Myocyte (in vitro differentiated cells): ENCODE data around the gene CPN1. TPM values are rescaled to one million over a fixed set of nuclear protein-coding genes. Genes with fewer than 3 reads are reported as not detected.
"Not testable (repeated sequence)": the region's sequence is repeated elsewhere in the genome, so short reads cannot be mapped to it uniquely, and the experiment has no call there.

Experiments
- DNase-seq: peaks from one replicate; pipeline ENCODE4 v3.0.0-alpha.2; 2012; ENCODE audit warnings: low read depth
- polyA plus RNA-seq: library from polyadenylated mRNA; unstranded; fragments of >200 nt; gene quantifications from one replicate; pipeline ENCODE4 v1.2.1, GENCODE V29; 2012; ENCODE audit warnings: missing spikeins
- total RNA-seq: library from RNA; depleted of rRNA; stranded (reverse); fragments of >200 nt; gene quantifications from 2 replicates; pipeline ENCODE4 v1.2.3, GENCODE V29; 2014

Gene CPN1
- total RNA-seq, result not detected in 2 replicates
- not detected for polyA plus RNA-seq

DNA sequence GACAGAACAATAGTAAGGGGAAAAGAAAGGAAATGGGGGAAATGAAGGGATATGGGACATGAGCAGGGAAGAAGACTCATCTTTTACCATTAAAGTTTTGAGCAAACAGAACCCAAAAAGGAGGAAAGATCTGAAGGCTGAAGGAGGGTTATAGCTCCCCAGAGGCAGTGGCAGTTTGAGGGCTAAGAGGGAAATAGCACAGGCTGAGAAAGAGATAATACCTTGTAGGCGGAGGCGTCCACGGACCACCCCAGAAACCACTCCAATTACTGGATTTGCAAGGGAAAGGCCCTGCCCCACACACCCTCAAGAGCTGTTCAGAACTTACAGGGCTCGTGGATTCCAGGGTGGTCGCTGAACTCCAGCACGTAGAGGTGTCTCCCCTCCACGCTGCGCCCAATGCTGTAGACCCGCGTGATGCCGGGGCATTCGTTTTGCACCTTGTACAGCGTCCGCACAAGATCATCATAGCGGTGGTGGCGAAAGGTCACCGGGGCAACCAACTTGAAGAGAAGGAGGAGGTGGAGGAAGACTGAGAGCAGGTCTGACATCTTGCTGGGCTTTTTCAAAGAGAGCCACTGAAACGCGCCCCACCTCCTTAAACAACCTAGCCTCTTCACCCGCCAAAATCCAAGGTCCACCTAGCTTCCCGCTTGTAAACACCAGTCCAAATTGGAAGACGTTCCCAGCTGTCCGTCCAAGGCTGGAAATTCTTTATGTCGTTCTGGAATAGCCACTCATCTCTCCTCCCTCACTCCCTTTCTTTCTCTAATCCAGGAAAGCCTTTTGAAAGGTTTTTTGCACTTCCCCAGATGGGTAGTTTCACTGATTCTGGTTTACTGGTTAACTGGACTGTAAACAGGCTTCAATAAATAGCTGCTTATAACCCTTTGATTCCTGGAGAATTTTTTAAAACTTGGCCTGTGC is at the start of gene CPN1:
Gene CPN1 (minus strand): TSS at position 795 of the 927 bp plus-strand sequence. CDS start 244 bp downstream, at position 551.
- no peak for DNase-seq

DNA sequence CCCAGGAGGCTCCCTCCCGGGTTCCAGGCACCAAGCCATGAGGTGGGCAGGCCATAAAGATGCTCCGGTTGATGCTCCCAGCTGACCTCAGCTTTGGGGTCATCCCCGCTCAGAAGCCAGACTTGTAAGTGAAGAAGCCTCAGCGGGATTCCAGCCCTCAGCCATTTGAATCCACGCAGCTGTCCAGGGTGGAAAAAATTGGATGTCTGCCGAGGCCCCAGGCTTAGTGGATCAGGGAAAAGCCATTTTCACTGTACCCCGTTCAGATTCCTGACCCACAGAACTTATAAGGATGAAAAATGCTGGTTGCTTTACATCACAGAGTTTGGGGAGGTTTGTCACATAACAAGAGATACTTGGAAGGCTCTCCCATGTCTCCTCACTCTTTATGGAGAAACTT is 49.2 kb upstream of the CPN1 start:
- peak; percentile 93 for DNase-seq

DNA sequence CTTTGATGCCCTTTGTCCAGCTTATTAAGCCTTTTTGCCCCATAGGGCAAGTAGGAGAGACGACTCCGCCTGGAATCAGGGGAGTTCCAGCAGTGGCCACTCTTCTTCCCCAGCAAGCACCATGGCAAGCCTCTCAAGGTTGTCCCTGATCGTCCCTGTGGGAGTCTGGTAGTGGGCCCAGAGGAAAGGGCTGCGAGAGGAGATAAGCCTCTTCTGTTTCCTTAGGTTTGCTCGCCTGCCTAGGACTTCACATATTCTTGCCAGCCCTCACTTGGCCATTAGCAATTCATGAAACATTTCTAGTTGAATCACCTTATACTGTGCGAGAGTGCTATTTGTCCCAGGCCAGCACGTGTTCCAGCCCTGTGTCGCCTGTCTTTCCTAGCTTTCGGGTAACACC is 47.8 kb upstream of the CPN1 start:
- DNase-seq, result no peak

DNA sequence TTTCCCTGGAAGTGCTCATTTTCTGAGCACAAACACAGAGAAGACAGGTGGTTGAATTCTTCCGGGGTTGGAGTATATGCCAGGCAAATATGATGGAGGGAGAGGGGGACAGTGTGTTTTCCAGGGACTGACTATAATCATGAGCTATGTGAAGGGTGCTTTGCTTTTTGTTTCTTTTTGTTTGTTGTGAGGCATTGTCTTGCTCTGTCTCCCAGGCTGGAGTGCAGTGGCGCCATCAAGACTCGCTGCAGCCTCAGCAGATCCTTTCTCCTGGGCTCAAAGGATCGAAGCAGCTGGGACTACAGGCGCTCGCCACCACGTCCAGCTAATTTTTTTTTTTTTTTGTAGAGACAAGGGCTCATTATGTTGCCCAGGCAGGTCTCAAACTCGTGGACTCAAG is 47.3 kb upstream of the CPN1 start:
- no peak for DNase-seq

DNA sequence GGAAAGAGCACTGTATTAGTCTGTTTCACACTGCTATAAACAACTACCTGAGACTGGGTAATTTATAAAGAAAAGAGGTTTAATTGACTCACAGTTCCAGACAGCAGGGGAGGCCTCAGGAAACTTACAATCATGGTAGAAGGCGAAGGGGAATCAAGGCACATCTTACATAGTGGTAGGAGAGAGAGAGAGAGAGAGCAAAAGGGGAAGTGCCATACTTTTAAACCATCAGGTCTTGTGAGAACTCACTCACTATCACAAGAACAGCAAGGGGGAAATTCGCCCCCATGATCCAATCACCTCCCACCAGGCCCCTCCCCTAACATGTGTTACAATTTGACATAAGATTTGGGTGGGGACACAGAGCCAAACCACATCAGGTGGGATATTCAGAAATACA is 43.7 kb upstream of the CPN1 start:
- not testable (repeated sequence) for DNase-seq

DNA sequence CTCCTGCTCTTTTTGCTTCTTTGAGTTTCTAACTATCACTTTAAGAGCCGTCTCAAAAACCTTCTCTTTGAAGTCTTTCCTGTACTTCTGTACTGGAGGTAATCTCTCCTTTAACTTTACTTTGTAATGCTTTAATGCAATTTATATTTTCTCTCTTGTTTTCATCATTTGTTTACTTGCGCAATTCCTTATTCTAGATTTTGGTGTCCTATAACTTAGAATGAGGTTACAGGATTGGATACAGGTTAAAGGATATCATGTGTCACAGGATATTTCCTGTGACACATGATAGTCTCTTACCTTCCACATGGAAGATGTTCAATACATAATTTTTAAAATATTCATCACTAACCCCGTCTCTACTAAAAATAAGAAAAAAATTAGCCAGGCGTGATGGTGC is 42.4 kb upstream of the CPN1 start:
- no peak for DNase-seq

DNA sequence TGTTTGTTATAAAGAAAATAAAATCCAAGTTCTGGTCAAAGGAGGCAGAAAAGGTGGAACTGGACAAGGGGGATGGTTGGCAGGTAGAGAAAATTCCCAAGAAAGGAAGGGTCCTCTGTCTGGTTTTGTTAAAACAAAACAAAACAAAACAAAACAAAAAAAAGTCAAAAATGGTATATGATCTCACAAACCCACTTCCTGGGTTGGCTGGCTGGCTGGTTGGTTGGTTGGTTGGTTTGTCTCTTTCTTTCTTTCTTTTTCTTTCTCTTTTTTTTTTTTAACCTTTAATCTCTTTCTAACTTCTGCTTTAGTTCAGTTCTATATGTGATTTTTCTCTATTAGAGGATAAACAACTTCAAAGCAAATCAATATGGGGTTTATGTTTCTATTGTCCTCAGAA is 41.1 kb upstream of the CPN1 start:
- DNase-seq, result no peak

DNA sequence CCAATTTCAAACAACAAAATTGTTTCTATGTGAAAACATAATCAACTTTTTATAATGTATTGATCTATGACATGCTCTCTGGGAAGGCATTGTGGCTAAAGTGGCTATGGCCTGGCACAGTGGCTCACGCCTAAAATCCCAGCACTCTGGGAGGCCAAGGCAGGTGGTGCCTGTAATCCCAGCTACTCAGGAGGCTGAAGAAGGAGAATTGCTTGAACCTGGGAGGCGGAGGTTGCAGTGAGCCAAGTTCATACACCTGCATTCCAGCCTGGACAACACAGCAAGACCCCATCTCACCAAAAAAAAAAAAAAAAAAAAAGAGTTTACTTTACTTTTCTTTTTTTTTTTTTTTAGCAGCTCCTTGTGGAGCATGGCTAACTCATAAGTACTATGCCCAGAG is 38.9 kb upstream of the CPN1 start:
- DNase-seq, result no peak

DNA sequence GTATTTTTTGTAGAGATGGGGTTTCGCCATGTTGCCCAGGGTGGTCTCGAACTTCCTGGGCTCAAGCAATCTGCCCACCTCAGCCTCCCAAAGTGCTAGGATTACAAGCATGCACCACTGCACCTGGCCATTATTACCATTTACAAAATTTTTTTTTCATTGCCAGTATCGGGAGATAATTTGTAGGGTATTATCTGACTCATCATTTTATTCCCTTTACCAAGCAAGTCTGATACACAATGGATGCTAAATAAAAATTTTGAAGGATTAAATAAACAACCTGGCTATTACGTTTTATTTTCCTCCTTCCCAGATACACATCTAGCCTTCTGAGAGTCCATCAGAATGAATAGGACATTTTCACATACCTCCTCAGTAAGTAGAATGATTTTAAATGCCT is 38.1 kb upstream of the CPN1 start:
- no peak for DNase-seq

DNA sequence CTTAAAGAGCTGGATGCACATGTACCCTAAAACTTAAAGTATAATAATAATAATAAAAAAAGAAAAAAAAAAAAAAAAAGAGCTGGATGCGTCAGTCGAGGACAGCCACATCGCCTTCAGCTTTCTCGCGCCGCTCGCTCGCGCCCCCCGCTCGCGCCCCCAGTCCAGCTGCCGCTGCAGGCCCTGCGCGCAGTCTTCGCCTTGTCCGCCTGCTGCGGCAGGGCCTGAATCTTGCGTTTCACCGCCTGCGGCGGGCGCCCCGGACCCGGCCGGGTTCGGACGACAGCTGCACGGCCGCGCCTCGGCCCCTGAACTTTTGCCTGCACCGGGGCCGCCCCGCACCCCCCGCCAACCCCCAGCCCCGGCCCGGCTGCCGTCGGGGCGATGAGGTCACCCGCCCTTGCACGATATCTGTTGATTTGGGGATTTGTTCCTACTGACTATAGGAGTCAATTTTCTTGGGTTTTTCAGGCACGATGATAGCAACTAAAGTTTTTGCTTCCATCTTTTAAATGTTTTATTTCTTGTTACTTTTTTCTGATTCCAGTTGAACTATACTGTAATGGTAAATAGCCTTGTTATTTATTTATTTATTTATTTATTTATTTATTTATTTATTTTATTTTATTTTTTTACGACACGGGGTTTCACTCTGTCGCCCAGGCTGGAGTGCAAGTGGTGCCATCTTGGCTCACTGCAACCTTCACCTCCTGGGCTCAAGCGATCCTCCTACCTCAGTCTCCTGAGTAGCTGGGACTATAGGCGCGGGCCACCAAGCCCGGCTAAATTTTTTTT is 33.5 kb upstream of the CPN1 start:
- peak; percentile 28 for DNase-seq

DNA sequence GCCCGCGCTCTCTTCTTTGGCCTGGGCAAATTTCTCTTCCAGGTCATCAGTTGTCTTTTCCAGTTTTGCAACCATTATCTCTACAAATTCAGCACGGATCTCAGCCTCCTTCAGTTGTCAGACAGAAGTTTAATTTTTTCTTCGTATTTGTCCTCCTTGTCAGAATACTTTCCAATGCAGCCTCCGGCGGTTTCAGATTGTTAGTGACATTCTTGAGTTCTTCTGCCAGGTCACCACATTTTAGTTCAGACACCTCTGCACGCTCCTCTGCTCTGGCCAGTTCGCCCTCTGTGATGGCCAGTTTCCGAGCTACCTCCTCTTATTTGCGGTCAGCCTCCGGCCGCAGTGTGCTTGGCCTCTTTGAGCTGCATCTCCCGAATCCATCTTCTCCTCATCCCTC is 32.8 kb upstream of the CPN1 start:
- DNase-seq, result no peak

DNA sequence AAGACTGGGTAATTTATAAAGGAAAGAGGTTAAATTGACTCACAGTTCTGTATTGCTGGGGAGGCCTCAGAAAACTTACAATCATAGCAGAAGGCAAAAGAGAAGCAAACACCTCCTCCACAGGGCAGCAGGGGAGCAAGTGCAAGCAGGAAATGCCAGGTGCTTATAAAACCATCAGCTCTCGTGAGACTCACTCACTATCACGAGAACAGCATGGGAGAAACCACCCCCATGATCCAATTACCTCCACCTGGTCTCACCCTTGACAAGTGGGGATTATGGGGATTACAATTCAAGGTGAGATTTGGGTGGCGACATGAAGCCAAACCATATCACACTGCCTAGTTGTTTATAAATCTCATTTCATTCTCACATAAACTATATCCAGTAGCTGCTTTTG is 28.0 kb upstream of the CPN1 start:
- no peak for DNase-seq

DNA sequence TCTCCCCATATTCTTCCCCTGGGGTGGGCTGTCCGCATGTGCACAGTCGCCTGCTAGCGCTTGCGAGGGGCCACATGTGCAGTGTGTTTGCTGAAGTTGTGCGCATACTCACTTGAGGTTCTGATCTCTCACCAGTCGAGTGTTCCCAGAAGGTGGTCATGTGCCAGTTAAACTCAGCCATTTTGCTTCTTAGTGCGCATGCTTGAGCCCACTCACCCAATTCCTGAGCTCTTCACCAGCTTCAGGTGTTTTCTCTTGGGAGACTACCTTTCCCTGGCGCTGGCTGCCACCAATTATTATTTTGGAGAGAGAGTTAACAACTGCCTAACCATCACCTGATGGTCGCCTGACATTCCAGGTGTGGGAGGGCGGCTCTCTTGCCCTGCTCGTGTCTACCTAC is 25.2 kb upstream of the CPN1 start:
- no peak for DNase-seq

DNA sequence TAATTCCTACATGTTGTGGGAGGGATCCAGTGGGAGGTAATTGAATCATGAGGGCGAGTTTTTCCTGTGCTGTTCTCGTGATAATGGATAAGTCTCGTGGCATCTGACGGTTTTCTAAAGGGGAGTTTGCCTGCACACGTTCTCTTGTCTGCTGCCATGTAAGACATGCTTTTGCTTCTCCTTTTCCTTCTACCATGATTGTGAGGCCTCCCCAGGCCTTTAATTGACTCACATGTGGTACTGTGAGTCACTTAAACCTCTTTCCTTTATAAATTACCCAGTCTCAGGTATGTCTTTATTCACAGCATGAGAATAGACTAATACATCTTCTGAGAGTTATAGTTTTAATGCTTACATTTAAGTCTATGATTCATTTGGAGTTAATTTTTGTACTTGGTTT is 22.6 kb upstream of the CPN1 start:
- no peak for DNase-seq

DNA sequence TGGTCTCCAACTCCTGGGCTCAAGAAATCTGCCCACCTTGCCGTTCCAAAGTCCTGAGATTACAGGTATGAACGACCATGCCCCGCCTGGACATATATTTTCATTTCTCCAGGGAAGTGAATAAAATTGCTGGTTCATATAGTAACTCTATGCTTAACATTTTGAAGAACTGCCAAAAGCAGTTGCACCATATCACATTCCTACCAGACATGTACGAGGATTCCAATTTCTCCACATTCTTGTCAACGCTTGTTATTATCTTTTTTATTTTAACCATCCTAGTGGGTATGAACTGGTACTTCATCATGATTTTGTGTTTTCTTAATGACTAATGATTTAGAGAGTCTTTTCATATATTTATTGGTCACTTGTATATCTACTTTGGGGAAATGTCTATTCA is 21.9 kb upstream of the CPN1 start:
- no peak for DNase-seq

DNA sequence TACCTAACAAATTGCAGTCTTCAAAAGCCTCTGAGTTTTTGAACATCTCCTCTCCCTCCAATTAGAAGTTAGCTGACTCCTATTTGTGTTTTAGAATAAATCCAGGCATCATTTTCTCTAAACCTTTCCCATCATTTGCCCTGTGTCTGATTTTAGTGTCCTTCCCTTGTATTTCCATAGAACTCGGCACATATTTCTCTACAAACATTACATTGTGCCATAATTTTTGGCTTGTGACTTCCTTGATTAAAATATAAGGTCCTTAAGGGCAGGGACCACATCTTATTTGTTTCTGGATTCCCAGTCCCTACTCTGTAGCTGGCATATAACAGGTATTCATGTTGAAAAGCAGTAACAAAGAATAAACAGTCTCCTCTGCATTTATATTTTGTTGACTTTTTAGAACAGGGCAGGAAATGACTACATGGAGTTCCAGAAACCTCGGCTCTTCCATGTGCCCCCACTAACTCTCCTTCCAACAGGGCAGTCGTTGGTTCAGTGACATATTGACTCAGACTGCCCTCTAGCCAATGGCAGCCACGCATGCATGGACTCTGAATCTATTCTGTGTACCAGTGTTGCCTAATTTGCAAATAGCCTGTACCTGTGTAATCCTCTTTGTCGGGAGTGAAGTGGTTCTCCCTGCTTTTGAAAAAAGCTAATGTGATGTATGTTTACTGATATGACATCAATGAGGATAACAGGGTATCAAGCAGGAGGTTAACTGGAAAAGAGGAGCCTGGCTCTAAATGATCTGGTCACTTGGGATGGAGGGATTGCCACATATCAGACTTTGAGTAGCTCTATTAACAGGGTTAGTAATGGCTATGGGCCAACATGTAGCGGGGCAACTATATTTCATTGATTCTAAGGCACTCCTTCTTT is 19.8 kb upstream of the CPN1 start:
- DNase-seq, result peak; percentile 6

DNA sequence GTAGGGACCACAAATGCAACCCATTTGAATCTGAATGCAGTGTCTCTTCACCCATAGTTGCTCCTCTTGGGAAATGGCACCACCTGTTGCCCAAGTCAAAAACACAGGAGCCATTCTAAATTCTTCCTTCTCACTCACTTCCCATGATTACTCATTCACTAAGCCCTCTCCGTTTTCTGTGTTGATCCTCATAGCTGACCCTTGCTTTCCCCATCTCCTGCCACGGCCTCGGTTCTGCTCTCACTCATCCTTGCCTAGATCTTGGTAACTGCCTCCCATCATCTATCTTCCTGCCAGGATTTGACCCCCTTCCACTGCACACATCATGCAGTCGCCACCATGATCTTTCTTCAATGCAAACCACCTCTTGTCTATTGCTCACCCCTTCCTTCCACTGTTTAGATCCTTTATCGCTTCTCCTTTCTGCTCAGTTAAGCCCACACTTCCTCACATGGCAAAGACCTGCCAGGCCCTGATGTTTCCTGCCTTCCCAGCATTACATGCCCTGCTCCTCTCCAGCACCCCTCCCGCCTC is 19.0 kb upstream of the CPN1 start:
- peak; percentile 56 for DNase-seq

DNA sequence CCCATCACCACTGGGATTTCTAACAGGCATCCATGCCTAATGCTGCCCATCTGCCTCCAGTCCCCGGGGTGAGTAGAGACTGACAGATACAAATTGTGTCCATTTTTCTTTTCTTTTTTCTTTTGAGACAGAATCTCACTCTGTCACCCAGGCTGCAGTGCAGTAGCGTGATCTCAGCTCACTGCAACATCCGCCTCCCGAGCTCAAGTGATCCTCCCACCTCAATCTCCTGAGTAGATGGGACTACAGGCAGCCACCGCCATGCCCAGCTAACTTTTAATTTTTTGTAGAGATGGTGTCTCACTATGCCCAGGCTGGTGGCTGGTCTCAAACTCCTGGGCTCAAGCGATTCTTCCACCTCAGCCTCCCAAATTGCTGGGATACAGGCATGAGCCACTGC is 7.6 kb upstream of the CPN1 start:
- DNase-seq, result no peak

DNA sequence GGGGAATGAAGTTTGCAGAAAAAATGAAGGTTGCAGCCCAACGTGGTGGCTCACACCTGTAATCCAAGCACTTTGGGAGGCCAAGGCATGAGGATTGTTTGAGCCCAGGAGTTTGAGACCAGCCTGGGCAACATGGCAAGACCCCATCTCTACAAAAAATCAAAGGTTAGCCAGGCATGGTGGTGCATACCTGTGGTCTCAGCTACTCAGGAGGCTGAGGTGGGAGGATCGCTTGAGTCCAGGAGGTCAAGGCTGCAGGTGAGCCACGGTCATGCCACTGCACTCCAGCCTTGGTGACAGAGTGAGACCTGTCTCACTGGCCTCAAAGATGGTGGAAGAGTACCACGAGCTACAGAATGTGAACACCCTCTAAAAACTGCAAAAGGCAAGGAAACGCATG is 5.0 kb upstream of the CPN1 start:
- DNase-seq, result not testable (repeated sequence)

DNA sequence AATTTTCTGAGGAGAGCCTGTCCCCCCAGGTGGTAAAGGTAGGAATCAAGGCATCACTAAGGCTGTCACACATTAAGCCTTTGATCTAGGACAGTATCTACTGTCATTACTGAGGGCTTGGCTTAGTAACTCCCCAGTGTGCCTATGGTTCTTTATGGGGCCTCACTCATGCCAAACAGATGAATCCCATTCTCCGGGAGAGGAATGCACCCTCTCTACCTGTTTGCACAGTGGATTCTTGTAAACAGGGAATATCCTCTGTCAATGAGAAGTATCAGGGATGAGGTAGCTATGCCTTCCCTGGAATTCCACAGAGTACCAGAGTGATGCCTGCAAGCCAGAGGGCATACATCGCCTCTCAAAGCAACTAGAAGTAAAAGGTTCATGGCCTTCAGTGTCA is 3.9 kb upstream of the CPN1 start:
- no peak for DNase-seq

DNA sequence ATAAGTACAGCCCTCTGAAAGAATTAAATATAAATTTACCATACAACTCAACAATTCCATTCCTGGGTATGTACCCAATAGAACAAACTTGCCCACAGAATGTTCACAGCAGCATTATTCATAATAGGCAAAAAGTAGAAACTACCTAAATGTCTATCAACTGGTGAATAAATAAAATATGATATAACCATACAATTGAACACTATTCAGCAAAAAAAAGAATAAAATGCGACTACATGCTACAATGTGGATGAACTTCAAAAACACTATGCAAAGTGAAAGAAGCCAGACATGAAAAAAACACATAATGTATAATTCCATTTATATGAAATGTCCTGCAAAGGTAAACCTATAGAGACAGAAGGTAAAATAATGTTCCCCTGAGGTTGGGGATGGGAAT is 2.0 kb upstream of the CPN1 start:
- DNase-seq, result no peak
